Urinary bladder (tissue), 4 donors: ENCODE measurements around the gene GPR107. TPM values are rescaled to one million over a fixed set of nuclear protein-coding genes. Genes with fewer than 3 reads are reported as not detected.

Experiments
- DNase-seq: peaks from one replicate; pipeline ENCODE4 v3.0.0-alpha.2; 2015; ENCODE audit errors: extremely low spot score
- H3K27ac ChIP-seq: one replicate; pipeline ENCODE4 v1.5.1; 2013; ENCODE audit warnings: low read depth, mild to moderate bottlenecking, moderate library complexity
- H3K36me3 ChIP-seq: one replicate; pipeline ENCODE4 v1.6.1; 2013; ENCODE audit warnings: mild to moderate bottlenecking, moderate library complexity; ENCODE audit not compliant: insufficient read depth
- H3K4me1 ChIP-seq: one replicate; pipeline ENCODE4 v1.6.1; 2013; ENCODE audit warnings: mild to moderate bottlenecking, moderate library complexity; ENCODE audit not compliant: insufficient read depth
- H3K4me3 ChIP-seq: one replicate; pipeline ENCODE4 v1.5.1; 2013; ENCODE audit warnings: low read depth, low read length
- WGBS: extraction: QIAGEN DNeasy Blood & Tissue Kit; methylation state at CpG from one replicate; pipeline ENCODE4 v1.1.7; 2013; 5-methylcytosine and 5-hydroxymethylcytosine counted together
- polyA plus RNA-seq: library from polyadenylated mRNA; stranded (reverse); fragments of 200-250 nt; gene quantifications from one replicate; pipeline ENCODE4 v1.2.3, GENCODE V29; 2013
- small RNA-seq: library from RNA; depleted of rRNA; stranded (forward); fragments of <200 nt; gene quantifications from one replicate; pipeline ENCODE3, GENCODE V24; 2014
- total RNA-seq: library from RNA; depleted of rRNA; stranded (reverse); fragments of >200 nt; gene quantifications from one replicate; pipeline ENCODE4 v1.2.3, GENCODE V29; 2014
- donor health status: healthy with polysubstance abuse.
- donor health status: healthy.

The GPR107 gene
- total and polyA plus RNA-seq, 2 donors: 27.6 to 30.1 TPM

DNA sequence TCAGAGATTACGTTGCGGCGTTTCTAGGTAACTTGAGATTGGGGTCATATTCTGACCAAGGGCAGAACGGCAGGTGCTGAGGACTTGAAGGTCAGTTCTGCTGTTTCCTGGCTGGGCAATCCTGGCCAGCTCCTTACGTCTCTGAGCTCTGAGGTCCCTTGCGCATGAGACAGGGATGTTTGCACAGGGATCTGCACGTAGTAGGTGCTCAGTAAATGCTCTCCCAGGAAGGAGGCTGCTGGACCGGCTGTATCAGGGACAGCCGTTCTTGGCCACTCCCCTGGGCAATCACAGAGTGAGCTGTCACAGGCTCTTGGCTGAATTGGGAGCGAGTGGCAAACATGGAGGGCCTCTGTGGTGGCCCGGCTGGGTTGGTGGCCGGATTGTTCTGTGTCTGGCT is 126.8 kb downstream of the GPR107 start:
- Histone ChIP-seq H3K4me3 (no peak overlapping the region), H3K36me3 (no peaks in the 10 kb centered on the region), H3K4me1 (no peaks in the 10 kb centered on the region), H3K27ac (no peak overlapping the region)
- DNase-seq: no peak
- WGBS: 83% methylated on average over 12 of the region's 12 CpGs

DNA sequence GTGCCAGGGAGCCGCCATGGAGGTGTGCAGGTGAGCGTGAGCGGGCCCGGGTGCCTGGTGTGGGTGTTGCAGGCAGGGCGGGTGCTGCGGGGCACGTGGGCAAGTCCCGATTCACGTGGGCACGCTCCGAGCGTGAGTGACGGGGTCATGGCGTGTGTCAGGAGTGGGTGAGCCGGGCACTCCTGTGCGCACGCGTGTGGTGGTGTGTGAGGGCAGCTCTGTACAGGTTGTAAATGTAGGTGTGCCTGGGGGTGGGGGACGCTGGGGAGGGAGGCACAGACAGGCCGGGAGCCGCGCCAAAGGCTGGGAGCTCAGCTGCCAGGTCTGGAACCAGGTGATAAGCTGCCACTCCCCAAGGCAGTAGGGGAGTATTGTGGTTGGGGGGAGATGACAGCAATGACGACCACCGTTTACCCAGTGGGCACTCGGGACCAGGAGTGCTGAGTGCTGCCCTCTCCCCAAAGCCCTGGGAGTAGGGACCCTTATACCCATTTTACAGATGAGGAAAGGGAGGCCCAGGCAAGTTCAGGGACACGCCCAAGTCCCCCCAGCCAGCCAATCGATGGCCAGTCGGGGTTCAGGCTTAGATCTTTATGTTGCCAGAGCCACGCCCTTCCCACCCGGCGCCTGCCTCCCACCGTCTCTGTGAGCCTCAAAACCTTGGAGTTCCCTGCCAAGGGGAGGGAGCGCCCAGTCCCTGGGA is 128.1 kb downstream of the GPR107 start:
- Histone ChIP-seq H3K27ac (no peak overlapping the region), H3K4me3 (no peak overlapping the region), H3K4me1 (no peaks in the 10 kb centered on the region), H3K36me3 (no peaks in the 10 kb centered on the region)
- WGBS: 84% methylated on average over 33 of the region's 33 CpGs
- DNase-seq: no peak

DNA sequence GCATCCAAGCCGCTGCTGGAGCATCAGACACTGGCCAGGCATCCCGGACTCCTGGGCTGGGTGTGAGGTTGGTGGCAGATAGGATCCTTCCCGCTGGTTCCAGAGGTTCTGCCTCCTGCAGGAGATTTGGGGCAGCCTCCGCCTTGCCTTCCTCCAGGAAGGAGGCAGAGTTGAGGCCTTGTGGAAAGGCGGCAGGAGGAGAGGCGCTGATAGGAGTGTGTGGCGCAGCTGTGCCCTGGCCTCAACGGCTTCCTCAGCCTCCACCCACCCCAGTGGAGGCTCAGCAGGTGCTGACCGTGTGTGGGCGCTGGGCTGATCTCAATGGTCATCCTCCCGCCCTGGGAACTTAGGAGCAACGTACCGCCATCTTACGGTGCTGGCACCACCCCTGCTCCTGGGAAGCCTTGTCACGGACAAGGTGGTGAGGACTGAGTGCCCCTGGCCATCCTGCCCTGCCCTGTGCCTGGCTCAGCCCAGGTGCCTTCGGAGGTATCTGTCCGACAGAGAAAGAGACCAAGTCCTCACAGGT is 128.7 kb downstream of the GPR107 start:
- Histone ChIP-seq H3K4me3 (no peak overlapping the region), H3K4me1 (no peaks in the 10 kb centered on the region), H3K36me3 (no peaks in the 10 kb centered on the region), H3K27ac (no peak overlapping the region)
- 79% methylated on average over 17 of the region's 17 CpGs for WGBS
- no peak for DNase-seq

DNA sequence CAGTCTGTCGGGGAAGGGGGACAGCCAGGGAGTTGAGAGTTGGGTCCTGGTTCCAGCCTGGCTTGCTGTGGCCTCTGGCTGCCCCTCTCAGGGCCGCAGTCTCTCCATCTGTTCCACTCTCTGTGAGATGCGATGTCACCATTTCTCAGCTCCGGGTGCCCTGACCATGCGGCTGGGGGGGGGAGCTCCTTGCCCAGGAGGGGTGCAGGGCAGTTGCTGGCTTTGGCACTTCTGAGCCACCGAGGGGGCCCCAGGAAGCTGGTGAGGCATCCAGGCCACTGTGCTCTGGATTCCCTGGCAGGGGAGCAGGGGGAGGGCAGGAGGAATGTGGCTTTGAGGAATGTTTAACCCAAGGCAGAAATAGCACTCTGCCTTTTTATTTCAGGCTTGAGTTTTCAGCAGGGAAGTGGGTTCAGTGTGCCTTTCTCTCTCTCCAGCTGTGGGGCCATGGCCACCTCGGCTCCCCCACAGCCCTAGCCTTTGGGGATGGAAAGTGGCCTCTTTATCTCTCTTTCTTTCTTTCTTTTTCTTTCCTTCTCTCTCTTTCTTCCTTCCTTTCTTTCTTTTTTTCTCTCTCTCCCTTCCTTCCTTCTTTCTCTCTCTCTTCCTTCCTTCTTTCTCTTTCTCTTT is 129.5 kb downstream of the GPR107 start:
- H3K36me3 ChIP-seq: no peaks in the 10 kb centered on the region
- H3K4me3 ChIP-seq: no peak overlapping the region
- no peak for DNase-seq
- peak overlapping the region; percentile 2 for H3K27ac ChIP-seq
- H3K4me1 ChIP-seq: no peaks in the 10 kb centered on the region
- WGBS: 25% methylated on average over 7 of the region's 7 CpGs

DNA sequence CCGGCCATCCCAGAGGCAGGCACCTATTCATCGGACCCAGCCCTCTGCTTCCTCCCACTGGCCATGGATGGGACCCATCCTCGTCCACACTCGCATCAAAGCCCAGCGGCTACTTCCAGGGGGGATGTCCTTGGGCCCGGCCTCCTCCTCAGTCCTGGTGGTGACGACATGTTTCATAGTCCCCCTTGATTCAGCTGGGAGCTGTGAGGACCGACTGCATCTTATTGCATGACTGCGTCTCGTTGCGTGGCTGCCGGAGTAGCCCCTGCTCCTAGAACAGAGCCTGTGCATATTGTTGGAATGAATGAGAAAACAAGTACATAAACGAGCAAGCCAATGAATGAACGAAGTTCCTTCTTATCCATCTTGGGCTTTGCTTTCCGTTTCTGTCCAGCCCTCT is 131.3 kb downstream of the GPR107 start:
- Histone ChIP-seq H3K36me3 (no peaks in the 10 kb centered on the region), H3K4me3 (no peak overlapping the region), H3K27ac (no peak overlapping the region), H3K4me1 (no peaks in the 10 kb centered on the region)
- no peak for DNase-seq
- 54% methylated on average over 15 of the region's 15 CpGs for WGBS

DNA sequence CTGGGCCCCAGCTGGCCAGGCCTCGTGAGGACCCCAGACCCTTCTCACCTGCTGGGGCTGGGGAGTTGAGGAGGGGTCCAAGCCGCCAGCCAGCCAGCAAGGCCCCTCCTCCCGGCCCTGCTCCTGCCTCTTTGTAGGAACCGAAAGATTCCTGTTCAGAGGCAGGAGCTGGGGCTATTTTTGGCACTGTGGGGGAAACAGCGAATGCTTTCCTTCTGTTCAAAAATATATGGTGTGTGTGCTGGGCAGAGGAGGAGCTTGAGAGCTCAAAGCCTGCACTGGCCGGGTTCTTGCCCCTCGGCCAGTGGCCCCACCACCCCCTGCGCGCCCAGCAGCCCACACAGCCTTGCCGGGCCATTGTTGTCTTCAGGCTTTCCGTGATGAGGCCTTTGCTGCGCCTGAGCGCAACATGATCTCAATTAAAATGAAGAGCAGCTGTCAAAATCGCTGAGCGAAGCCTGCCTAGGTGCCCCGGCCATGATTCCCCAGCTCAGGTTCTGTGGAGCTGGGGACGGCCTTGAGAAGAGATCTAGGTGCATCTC is 131.9 kb downstream of the GPR107 start:
- no peak overlapping the region for H3K4me3 ChIP-seq
- WGBS: 39% methylated on average over 17 of the region's 17 CpGs
- no peaks in the 10 kb centered on the region for H3K4me1 ChIP-seq

DNA sequence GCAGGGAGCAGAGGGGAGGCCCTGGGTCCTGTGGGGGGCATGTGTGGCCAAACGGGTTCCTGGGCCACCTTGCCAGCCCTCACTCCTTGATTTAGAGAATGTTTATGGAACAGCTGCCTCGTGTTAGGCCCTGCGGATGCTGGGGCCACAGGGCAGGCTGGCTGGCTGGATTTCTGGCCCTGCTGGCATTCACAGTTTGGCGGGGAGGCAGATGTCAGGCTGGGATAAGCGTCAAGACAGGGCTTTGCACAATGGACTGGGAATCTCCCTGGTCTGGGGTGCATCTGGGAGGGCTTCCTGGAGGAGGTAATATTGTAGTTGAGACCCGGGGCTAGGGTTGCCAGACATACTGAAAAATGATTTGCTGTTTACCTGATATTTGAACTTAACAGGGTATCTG is 132.3 kb downstream of the GPR107 start:
- H3K4me1 ChIP-seq: no peaks in the 10 kb centered on the region
- no peak for DNase-seq
- 43% methylated on average over 6 of the region's 6 CpGs for whole genome bisulfite sequencing
- no peaks in the 10 kb centered on the region for H3K36me3 ChIP-seq
- no peak overlapping the region for H3K27ac ChIP-seq
- no peak overlapping the region for H3K4me3 ChIP-seq

More for the DNA sequence above, 131.9 kb downstream of the GPR107 start:
- Histone ChIP-seq H3K36me3 (no peaks in the 10 kb centered on the region), H3K27ac (no peak overlapping the region)
- no peak for DNase-seq

DNA sequence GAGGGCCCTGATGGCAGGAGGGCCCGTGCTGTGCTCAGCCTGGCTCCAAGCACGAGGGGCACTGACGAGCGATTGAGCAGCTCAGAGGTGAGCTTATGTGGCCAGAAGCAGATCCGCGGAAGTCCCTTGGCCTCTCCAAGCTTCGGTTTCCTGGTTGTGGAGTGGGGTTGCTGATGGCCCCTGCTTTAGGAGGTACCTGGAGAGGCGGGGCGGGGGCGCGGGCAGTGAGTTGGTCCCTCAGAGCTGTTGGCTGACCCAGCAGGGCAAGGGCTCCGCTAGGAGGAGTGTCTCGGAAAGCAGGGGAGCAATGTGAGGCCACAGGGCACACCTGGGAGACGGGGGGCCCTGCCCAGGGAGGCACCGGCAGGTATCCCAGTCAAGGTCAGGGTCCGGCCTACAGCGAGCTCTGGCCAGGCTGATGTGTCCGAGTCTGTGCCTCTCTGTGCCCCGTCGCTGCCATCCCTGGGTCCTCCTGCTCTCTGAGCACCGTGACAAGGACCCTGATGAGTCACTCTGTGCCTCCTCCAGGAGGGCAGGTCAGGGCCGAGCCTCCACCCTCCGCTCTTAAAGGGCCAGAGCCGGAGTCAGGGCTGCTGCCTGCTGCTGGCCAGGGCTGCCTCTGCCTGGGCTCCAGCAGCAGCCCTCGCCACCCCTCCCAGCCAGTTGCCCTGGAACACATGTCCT is 133.3 kb downstream of the GPR107 start:
- peak overlapping the region; percentile 6 for H3K4me3 ChIP-seq
- H3K27ac ChIP-seq: peak overlapping the region; percentile 76
- H3K36me3 ChIP-seq: no peaks in the 10 kb centered on the region
- DNase-seq: no peak
- no peaks in the 10 kb centered on the region for H3K4me1 ChIP-seq
- WGBS: 53% methylated on average over 25 of the region's 25 CpGs

DNA sequence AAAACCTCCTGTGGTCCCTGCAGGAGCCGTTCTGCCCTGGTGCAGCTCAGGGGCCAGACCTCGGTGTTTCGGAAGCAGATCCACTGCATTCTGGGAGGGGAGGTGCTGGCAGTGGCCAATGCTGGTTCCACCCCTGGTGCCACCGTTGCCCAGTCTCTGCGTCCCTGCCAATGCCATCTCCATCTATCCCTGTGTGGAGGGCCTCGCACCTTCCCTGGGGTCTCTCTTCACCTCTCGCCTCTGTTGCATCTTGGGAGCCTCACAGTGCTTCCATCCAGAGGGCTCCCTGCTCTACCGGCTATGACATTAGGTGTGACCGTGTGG is 133.8 kb downstream of the GPR107 start:
- no peaks in the 10 kb centered on the region for H3K36me3 ChIP-seq
- no peak overlapping the region for H3K27ac ChIP-seq
- 54% methylated on average over 9 of the region's 9 CpGs for WGBS
- no peak for DNase-seq
- peak overlapping the region; percentile 6 for H3K4me3 ChIP-seq
- no peaks in the 10 kb centered on the region for H3K4me1 ChIP-seq

DNA sequence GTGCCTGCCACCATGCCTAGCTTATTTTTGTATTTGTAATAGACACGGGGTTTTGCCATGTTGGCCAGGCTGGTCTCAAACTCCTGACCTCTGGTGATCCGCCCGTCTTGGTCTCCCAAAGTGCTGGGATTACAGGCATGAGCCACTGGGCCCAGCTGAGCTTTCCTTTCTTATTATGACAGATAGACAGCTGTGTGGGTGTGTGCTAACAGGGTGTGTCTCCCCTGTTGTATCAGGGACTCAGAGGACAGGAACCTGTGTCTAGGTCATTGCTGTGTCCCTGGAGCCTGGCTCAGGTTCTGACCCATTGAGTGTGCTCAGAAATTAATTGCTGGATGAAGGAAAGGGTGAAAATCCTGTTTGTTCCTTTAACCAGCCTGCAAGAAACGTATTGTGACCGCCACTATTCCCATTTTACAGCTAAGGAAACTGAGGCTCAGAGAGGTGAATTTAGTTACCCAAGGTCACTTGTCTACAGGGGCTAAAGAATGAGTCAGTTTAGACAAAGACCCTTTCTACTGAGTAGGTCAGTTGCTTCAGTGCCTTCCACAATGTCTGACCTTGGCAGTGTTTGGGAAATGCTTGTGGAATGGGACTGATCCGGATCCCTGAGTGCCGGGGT is 135.3 kb downstream of the GPR107 start:
- no peak for DNase-seq
- 84% methylated on average over 7 of the region's 7 CpGs for WGBS
- no peaks in the 10 kb centered on the region for H3K36me3 ChIP-seq
- H3K4me3 ChIP-seq: no peak overlapping the region
- no peaks in the 10 kb centered on the region for H3K4me1 ChIP-seq
- H3K27ac ChIP-seq: no peak overlapping the region

Small RNA genes within 50 kb of the gene (small RNA-seq; reads per million reads assigned to genes)
- not detected for gene RF00019

Other genes starting within 250 kb of the GPR107 start
- gene TOR1A, start 229.8 kb upstream of the GPR107 start, total RNA-seq: 20.5 TPM
- 36.7 TPM for gene TOR1A, start 229.8 kb upstream of the GPR107 start, polyA plus RNA-seq
- 27.0 TPM for gene C9orf78, start 218.6 kb upstream of the GPR107 start, total RNA-seq
- 99.8 TPM for gene C9orf78, start 218.6 kb upstream of the GPR107 start, polyA plus RNA-seq
- gene USP20, start 218.4 kb upstream of the GPR107 start, total RNA-seq: 7.7 TPM
- 38.7 TPM for gene USP20, start 218.4 kb upstream of the GPR107 start, polyA plus RNA-seq
- gene FNBP1, start 10.7 kb upstream of the GPR107 start, total RNA-seq: 121 TPM
- 107 TPM for gene FNBP1, start 10.7 kb upstream of the GPR107 start, polyA plus RNA-seq
- gene NCS1, start 118.5 kb downstream of the GPR107 start, total RNA-seq: 32.5 TPM
- 83.9 TPM for gene NCS1, start 118.5 kb downstream of the GPR107 start, polyA plus RNA-seq
- 15.9 TPM for gene HMCN2, start 211.9 kb downstream of the GPR107 start, total RNA-seq
- gene HMCN2, start 211.9 kb downstream of the GPR107 start, polyA plus RNA-seq: 14.6 TPM